OCI-LY7 (cell line): ENCODE measurements around the gene HES1. TPM values are rescaled to one million over a fixed set of nuclear protein-coding genes. Genes with fewer than 3 reads are reported as not detected.

Source experiments
- BruUV-seq: library from RNA; stranded (reverse); fragments of 400-500 nt; replicated peaks from 2 replicates; lab custom pipeline; 2021; lab: Mats Ljungman, UMichigan
- CTCF ChIA-PET: fragments of 300-600 bp; sonication (Branson Sonifier 250); formaldehyde crosslinking; loops from one replicate; lab custom pipeline; 2022; ENCODE audit warnings: antibody characterized with exemption; ENCODE audit not compliant: unreplicated experiment; lab: Charles Lee
- POLR2A ChIA-PET: fragments of 300-600 bp; sonication (Branson Sonifier 250); formaldehyde crosslinking; loops from one replicate; lab custom pipeline; 2022; ENCODE audit warnings: antibody characterized with exemption; lab: Charles Lee
- DNase-seq: peaks from one replicate; pipeline ENCODE4 v3.0.0-alpha.2; 2015; ENCODE audit warnings: low spot score
- H2AFZ ChIP-seq: fragments of 200-600 bp; sonication (generic), shearing (Covaris generic); 2 replicates; pipeline ENCODE4 v1.6.1; 2014; ENCODE audit warnings: mild to moderate bottlenecking, antibody characterized with exemption, low read length, moderate library complexity
- H3K27ac ChIP-seq: fragments of 200-600 bp; sonication (generic); 2 replicates; pipeline ENCODE4 v1.5.1; 2014; ENCODE audit warnings: mixed run types, low read depth, mild to moderate bottlenecking, moderate library complexity, low read length, inconsistent platforms; ENCODE audit not compliant: poor library complexity, severe bottlenecking
- H3K36me3 ChIP-seq: fragments of 200-600 bp; sonication (generic); 2 replicates; pipeline ENCODE4 v1.6.1; 2014; ENCODE audit warnings: mild to moderate bottlenecking, antibody characterized with exemption, low read length, moderate library complexity, mixed read lengths; ENCODE audit not compliant: insufficient read depth
- H3K4me1 ChIP-seq: fragments of 200-600 bp; sonication (generic); 2 replicates; pipeline ENCODE4 v1.5.1; 2014; ENCODE audit warnings: mild to moderate bottlenecking, low read length; ENCODE audit not compliant: insufficient read depth, poor library complexity, severe bottlenecking
- H3K4me2 ChIP-seq: fragments of 200-600 bp; sonication (generic); 2 replicates; pipeline ENCODE4 v1.6.1; 2014; ENCODE audit warnings: mild to moderate bottlenecking, low read length
- H3K4me3 ChIP-seq: fragments of 200-600 bp; sonication (generic); 2 replicates; pipeline ENCODE4 v1.5.1; 2014; ENCODE audit warnings: mild to moderate bottlenecking, low read depth, low read length; ENCODE audit not compliant: poor library complexity, severe bottlenecking
- H3K79me2 ChIP-seq: fragments of 200-600 bp; sonication (generic); 2 replicates; pipeline ENCODE4 v1.6.1; 2016; ENCODE audit warnings: low read depth, mild to moderate bottlenecking, low read length, moderate library complexity, mixed read lengths; ENCODE audit not compliant: insufficient read depth
- H3K9me2 ChIP-seq: fragments of 200-600 bp; sonication (generic); 2 replicates; pipeline ENCODE4 v1.6.1; 2016; ENCODE audit warnings: mild to moderate bottlenecking, low read length, mixed read lengths; ENCODE audit not compliant: insufficient read depth
- H3K9me3 ChIP-seq: fragments of 200-600 bp; sonication (generic); 2 replicates; pipeline ENCODE4 v1.6.1; 2014; ENCODE audit warnings: mild to moderate bottlenecking, mixed run types, low read length, mixed read lengths
- H4K20me1 ChIP-seq: fragments of 200-600 bp; sonication (generic); 2 replicates; pipeline ENCODE4 v1.6.1; 2014; ENCODE audit warnings: mild to moderate bottlenecking, antibody characterized with exemption, low read length, moderate library complexity, mixed read lengths; ENCODE audit not compliant: insufficient read depth
- CTCF ChIP-seq: fragments of 200-600 bp; sonication (generic); conservative IDR thresholded peaks from 2 replicates; pipeline ENCODE4 v1.5.1; 2014; ENCODE audit warnings: mild to moderate bottlenecking, antibody characterized with exemption, low read length, moderate library complexity, mixed read lengths
- EZH2phosphoT487 ChIP-seq: fragments of 200-600 bp; sonication (generic); IDR thresholded peaks from 2 replicates; pipeline ENCODE4 v1.6.1; 2018; ENCODE audit warnings: low read depth, borderline replicate concordance, mild to moderate bottlenecking, mixed run types, antibody characterized with exemption, low read length, moderate library complexity, mixed read lengths
- intact Hi-C: fragments of 100-400 bp; cut with micrococcal nuclease; formaldehyde crosslinking; loops from one replicate; pipeline ENCODE4 v1.10.0; 2022; ENCODE audit not compliant: unreplicated experiment
- total RNA-seq, 2 experiments: library from RNA; depleted of rRNA in 1 of 2; stranded (reverse); fragments of >200 nt in 1 of 2; shearing (Covaris generic) in 1 of 2; gene quantifications; 2 replicates each; pipeline ENCODE4 v1.2.3, GENCODE V29; 2014 to 2022

The HES1 gene
- total RNA-seq, 2 experiments from 2014 or later: 1.1 to 3.0 TPM

DNA sequence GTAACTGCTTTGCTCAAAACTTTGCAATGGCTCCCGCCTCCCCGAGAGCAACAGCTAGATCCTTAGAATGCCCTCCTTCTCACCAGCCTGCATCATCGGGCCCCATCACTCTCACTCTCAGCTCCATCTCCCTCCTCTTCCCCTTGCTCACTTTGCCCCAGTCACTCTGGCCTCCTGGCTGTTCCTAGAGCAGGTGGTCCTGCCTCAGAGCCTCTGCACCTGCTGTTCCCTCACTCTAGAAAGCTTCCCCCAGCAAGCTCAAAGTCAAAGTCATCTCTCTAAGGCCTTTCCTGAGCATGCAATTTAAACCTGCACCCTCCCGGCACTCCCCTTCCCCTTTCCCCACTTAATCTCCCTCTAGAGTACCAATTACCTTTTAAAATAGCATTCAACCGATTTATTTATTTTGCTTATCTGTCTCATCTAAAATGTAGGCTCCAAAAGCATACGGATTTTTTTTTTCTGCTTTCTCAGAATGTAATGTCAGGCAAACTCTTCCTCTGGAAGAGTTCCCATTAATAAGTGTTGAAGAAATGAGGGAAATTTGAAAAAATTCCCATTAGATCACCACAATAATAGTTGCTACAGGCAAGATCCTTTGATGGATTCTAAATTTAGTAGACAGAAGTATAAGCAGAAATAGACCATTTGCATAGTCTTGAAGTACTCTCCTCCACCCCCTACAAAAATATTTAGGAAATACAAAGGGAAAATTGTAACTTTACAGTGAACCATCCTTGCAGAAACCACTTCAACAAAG lies 15.9 kb upstream of the HES1 start:
- Histone ChIP-seq H3K9me3 (no peaks in the 10 kb centered on the region), H3K4me2 (peak overlapping the region; percentile 60), H4K20me1 (no peaks in the 10 kb centered on the region), H3K4me1 (peaks cover 30% of the 10 kb centered on the region), H3K79me2 (no peaks in the 10 kb centered on the region), H2AFZ (no peak overlapping the region; the same call in 1 of the 2 replicates), H3K4me3 (peak overlapping the region; percentile 32), H3K36me3 (no peaks in the 10 kb centered on the region), H3K9me2 (no peaks in the 10 kb centered on the region), H3K27ac (no peak overlapping the region)
- ChIA-PET CTCF (interaction anchor here (0.8 kb wide), 1 partner anchor 9 kb away, joined by 3 read pairs; no protein-coding TSS in a partner anchor), POLR2A (interaction anchor here (0.5 to 2.6 kb wide), 4 partner anchors 10 to 1052 kb away, joined by 3 to 14 read pairs (median 7); no protein-coding TSS in a partner anchor)
- no TSS peak for BruUV-seq
- TF ChIP-seq CTCF (no peak), EZH2phosphoT487 (no peak)
- intact Hi-C loops: no loop called here
- DNase-seq: peak; percentile 52

DNA sequence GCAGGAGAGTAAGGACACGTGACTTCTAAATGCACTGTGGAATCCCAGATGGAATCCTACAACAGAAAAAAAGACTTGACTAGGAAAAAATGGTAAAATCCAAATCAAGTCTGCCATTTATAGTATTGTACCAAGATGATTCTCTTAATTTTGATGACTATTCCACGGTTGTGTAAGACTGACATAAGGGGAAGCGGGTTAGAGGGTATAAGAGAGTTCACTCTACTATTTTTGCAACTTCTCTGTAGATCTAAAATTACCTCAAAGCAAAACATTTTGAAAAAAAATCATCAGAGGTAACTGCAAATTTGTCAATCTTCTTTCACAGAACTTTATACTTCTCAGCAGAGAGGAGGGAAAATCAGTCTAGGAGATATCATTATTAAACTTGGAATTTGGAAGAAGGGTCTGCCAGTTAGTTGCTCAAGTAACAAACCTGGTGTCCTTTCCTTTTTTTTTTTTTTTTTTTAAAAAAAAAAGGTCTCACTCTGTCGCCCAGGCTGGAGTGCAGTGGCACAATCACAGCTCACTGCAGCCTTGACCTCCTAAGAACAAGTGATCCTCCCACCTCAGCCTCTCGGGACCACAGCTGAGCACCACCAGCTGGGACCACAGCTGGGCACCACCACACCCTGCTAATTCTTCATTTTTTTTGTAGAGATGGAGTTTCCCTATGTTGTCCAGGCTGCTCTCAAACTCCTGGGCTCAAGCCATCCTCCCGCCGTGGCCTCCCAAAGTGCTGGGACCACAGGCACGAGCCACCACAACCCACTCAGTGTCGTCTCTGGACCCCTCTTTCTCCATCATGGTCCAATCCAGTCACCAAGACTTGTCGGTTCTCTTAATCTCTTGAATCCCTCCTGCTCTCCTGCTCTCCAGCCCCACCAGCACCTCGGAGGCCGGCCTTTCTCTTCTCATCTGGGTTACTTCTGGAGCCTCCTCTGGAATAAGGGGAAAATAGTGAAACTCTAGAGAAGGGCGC lies 14.9 kb upstream of the HES1 start:
- H3K4me3 ChIP-seq: peak overlapping the region; percentile 32
- TF ChIP-seq CTCF (no peak), EZH2phosphoT487 (no peak)
- no peaks in the 10 kb centered on the region for H3K36me3 ChIP-seq
- POLR2A ChIA-PET: interaction anchor here (0.7 to 2.6 kb wide), 2 partner anchors 11 to 57 kb away, joined by 6 to 14 read pairs; no protein-coding TSS in a partner anchor
- peak; percentile 60 for DNase-seq
- BruUV-seq: no TSS peak
- H3K4me1 ChIP-seq: peaks cover 30% of the 10 kb centered on the region
- no peaks in the 10 kb centered on the region for H4K20me1 ChIP-seq
- no peak overlapping the region for H3K27ac ChIP-seq
- H2AFZ ChIP-seq: peak overlapping the region; percentile 17; the same call in 1 of the 2 replicates
- H3K79me2 ChIP-seq: no peaks in the 10 kb centered on the region
- intact Hi-C loops: no loop called here
- CTCF ChIA-PET: no interaction called here
- no peaks in the 10 kb centered on the region for H3K9me3 ChIP-seq
- no peaks in the 10 kb centered on the region for H3K9me2 ChIP-seq
- H3K4me2 ChIP-seq: peak overlapping the region; percentile 60
